AG04450 (cell line): ENCODE results near the gene TKTL1. TPM values are rescaled to one million over a fixed set of nuclear protein-coding genes. Genes with fewer than 3 reads are reported as not detected.
A peak's percentile ranks its signal among the peaks of the same experiment; 100 is the strongest.

Source experiments
- CTCF ChIA-PET: fragments of 300-600, 350-600 bp; formaldehyde crosslinking; extraction: SDS; loops from one replicate; lab custom pipeline; 2022; ENCODE audit warnings: antibody characterized with exemption, inconsistent platforms; lab: Charles Lee
- POLR2A ChIA-PET: fragments of 350-600 bp; formaldehyde crosslinking; extraction: SDS; loops from one replicate; lab custom pipeline; 2021; ENCODE audit warnings: antibody characterized with exemption, inconsistent platforms; lab: Yijun Ruan, JAX
- DNase-seq: peaks from one replicate; pipeline ENCODE4 v3.0.0-alpha.2; 2011; ENCODE audit warnings: low read depth, low spot score
- H3K27ac ChIP-seq: one replicate; pipeline ENCODE4 v1.5.1; 2012; ENCODE audit warnings: low read depth, low read length, control low read depth
- H3K27me3 ChIP-seq: one replicate; pipeline ENCODE4 v1.6.0; 2012; ENCODE audit warnings: low read length; ENCODE audit not compliant: control insufficient read depth, insufficient read depth
- H3K4me3 ChIP-seq: 2 replicates; pipeline ENCODE4 v1.5.1; 2011; ENCODE audit warnings: mild to moderate bottlenecking, low read depth, low read length, control low read depth
- H3K9me3 ChIP-seq: 2 replicates; pipeline ENCODE4 v1.5.1; 2012; ENCODE audit warnings: low read length; ENCODE audit not compliant: control insufficient read depth, insufficient read depth
- polyA plus RNA-seq: library from polyadenylated mRNA; depleted of rRNA; stranded (reverse); fragments of >200 nt; gene quantifications from 2 replicates; pipeline ENCODE4 v1.2.3, GENCODE V29; 2011
- TF ChIP-seq, protein P1 (sequence below): IDR thresholded peaks from 2 replicates; pipeline ENCODE4 v1.5.1; 2011; ENCODE audit warnings: low read depth, low read length, control low read depth, inconsistent platforms

Gene TKTL1
- polyA plus RNA-seq, 1 experiment = not detected

DNA sequence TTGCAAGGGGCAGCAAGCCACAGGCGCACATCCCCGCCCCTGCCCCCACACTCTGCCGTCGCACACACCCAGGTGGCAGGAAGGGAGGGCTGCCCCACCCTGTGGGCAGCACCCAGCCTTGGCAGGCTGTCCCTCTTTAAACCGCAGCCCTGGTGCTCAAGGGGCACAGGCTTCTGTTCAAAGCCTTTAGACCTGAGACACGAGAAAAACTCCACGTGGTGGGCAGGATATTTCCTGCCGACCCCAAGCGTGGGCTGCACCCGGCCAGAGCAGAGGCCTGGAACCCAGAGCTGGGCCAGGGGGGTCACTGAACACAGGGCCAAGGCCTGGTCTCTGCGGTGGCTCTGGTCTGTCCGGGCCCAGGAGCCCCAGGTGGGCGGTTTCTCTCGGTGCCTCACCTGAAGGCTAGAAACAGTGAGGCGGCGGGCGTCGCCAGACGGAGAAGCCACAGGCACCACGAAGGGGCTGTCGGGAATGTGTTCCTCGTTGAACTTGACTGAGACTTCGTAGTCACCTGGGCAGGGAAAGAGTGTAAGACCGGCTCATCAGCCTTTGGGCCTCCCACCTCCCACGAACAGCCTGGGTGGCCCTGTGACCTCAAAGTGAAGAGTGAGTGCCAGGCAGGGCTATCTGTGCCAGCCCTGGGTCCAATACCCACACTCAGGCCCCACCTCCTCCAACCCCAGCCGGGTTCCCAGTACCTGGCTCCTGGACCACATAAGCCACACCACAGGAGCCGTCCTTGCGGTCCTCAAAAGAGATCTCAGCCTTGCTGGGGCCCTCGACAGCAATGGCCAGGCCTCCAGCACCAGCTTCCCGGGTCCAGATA is 55.8 kb downstream of the TKTL1 start:
- H3K27ac ChIP-seq = peak overlapping the region; percentile 21
- no peaks in the 10 kb centered on the region for H3K27me3 ChIP-seq
- TF ChIP-seq, protein P1, sequence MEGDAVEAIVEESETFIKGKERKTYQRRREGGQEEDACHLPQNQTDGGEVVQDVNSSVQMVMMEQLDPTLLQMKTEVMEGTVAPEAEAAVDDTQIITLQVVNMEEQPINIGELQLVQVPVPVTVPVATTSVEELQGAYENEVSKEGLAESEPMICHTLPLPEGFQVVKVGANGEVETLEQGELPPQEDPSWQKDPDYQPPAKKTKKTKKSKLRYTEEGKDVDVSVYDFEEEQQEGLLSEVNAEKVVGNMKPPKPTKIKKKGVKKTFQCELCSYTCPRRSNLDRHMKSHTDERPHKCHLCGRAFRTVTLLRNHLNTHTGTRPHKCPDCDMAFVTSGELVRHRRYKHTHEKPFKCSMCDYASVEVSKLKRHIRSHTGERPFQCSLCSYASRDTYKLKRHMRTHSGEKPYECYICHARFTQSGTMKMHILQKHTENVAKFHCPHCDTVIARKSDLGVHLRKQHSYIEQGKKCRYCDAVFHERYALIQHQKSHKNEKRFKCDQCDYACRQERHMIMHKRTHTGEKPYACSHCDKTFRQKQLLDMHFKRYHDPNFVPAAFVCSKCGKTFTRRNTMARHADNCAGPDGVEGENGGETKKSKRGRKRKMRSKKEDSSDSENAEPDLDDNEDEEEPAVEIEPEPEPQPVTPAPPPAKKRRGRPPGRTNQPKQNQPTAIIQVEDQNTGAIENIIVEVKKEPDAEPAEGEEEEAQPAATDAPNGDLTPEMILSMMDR = no peak
- H3K4me3 ChIP-seq = no peak overlapping the region
- no peaks in the 10 kb centered on the region for H3K9me3 ChIP-seq
- ChIA-PET POLR2A (interaction anchor here (0.7 kb wide), 1 partner anchor 10 kb away, joined by 3 read pairs; no protein-coding TSS in a partner anchor), CTCF (no interaction called here)
- no peak for DNase-seq

DNA sequence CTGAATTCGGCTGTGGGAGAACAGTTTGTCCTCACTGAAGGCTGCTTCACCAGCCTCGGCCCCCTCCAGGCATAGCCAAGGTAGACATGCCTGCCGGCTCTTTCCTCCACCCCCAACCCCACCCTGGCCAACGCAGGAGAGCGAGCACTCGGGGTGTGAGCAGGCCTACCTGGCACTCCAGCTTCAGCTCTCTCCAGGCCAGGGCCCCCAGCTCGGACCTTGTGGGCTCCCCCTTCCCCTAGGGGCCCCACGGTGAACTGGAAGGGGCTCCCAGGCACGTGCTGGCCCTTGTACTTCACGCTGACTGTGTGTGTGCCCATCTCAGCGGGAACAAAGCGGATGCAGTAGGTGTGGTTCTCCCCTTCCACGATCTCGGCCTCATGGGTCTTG is 56.4 kb downstream of the TKTL1 start:
- H3K27ac ChIP-seq = peak overlapping the region; percentile 52
- ChIA-PET POLR2A (interaction anchor here (0.7 kb wide), 1 partner anchor 10 kb away, joined by 3 read pairs; no protein-coding TSS in a partner anchor), CTCF (no interaction called here)
- no peak overlapping the region for H3K4me3 ChIP-seq
- no peaks in the 10 kb centered on the region for H3K9me3 ChIP-seq
- TF ChIP-seq, protein P1 = no peak
- no peaks in the 10 kb centered on the region for H3K27me3 ChIP-seq
- no peak for DNase-seq

GRCh38 chrX:154352466-154352865 is 56.9 kb downstream of the TKTL1 start:
- DNase-seq = no peak
- TF ChIP-seq, protein P1 = no peak
- Histone ChIP-seq H3K9me3 (no peaks in the 10 kb centered on the region), H3K4me3 (no peak overlapping the region), H3K27ac (peak overlapping the region; percentile 31), H3K27me3 (no peaks in the 10 kb centered on the region)
- CTCF ChIA-PET = no interaction called here
- POLR2A ChIA-PET = no interaction called here

- Histone ChIP-seq H3K27ac (no peak overlapping the region), H3K4me3 (no peak overlapping the region), H3K27me3 (no peaks in the 10 kb centered on the region), H3K9me3 (no peaks in the 10 kb centered on the region)
- POLR2A ChIA-PET = no interaction called here
- TF ChIP-seq, protein P1 = no peak
- CTCF ChIA-PET = no interaction called here
- no peak for DNase-seq
Measured at GRCh38 chrX:154353172-154353843, 57.7 kb downstream of the TKTL1 start.

DNA sequence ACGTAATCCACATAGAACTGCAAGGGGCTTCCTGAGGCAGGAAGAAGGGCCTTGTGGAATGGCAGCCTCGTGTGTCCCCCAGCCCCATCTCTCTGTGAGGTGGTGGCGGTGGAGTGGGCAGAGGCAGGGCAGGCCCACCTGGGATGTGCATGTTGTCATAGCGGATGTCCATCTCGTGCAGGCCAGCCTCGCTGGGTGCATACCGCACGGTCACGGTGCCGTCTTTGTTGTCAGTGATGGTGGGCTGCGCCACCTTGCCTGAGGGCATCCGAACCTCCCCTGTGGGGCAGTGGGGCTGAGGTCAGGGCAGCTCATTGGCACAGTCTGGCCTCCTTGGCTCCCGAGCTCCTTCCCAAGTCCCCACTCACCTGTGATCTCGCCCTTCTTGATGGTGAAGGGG is 58.4 kb downstream of the TKTL1 start:
- CTCF ChIA-PET = no interaction called here
- DNase-seq = no peak

More for the DNA sequence above, 58.4 kb downstream of the TKTL1 start:
- POLR2A ChIA-PET = interaction anchor here (0.6 kb wide), 1 partner anchor 14 kb away, joined by 3 read pairs; no protein-coding TSS in a partner anchor
- no peak overlapping the region for H3K27ac ChIP-seq
- TF ChIP-seq, protein P1 = no peak
- H3K4me3 ChIP-seq = no peak overlapping the region
- H3K27me3 ChIP-seq = no peaks in the 10 kb centered on the region
- H3K9me3 ChIP-seq = no peaks in the 10 kb centered on the region
